ENCODE data around the gene FAM180B.

The FAM180B gene

GRCh38 chr11:47572715-47573255, 13.7 kb upstream of the FAM180B start (continued):
- TF ChIP-seq, protein P1, sequence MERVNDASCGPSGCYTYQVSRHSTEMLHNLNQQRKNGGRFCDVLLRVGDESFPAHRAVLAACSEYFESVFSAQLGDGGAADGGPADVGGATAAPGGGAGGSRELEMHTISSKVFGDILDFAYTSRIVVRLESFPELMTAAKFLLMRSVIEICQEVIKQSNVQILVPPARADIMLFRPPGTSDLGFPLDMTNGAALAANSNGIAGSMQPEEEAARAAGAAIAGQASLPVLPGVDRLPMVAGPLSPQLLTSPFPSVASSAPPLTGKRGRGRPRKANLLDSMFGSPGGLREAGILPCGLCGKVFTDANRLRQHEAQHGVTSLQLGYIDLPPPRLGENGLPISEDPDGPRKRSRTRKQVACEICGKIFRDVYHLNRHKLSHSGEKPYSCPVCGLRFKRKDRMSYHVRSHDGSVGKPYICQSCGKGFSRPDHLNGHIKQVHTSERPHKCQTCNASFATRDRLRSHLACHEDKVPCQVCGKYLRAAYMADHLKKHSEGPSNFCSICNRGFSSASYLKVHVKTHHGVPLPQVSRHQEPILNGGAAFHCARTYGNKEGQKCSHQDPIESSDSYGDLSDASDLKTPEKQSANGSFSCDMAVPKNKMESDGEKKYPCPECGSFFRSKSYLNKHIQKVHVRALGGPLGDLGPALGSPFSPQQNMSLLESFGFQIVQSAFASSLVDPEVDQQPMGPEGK (CRISPR knock-in tag; IDR thresholded peaks at IDR 0.05; ENCODE audit: borderline replicate concordance) = no peak
- TF ChIP-seq, protein P2, sequence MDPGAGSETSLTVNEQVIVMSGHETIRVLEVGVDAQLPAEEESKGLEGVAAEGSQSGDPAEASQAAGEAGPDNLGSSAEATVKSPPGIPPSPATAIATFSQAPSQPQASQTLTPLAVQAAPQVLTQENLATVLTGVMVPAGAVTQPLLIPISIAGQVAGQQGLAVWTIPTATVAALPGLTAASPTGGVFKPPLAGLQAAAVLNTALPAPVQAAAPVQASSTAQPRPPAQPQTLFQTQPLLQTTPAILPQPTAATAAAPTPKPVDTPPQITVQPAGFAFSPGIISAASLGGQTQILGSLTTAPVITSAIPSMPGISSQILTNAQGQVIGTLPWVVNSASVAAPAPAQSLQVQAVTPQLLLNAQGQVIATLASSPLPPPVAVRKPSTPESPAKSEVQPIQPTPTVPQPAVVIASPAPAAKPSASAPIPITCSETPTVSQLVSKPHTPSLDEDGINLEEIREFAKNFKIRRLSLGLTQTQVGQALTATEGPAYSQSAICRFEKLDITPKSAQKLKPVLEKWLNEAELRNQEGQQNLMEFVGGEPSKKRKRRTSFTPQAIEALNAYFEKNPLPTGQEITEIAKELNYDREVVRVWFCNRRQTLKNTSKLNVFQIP (CRISPR knock-in tag; IDR thresholded peaks at IDR 0.05; ENCODE audit: borderline replicate concordance, low read depth) = no peak

DNA sequence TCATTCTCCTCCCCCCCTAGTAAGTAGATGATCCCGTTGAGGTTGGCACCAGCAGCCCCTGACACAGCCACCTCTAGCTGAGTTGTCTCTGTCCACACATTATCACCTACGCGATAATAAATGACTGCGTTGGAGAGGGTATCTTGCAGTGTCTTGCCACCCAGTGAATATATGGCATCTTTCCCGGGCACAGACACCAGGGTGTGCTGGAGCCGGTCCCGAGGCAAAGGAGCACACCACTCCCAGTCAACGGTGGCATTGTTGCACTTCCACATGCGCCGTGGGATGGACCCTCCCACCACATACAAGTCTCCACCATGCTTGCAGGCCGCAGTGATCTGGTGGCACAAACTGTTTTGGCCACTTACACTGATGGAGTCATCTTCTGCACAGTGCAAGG, 13.2 kb upstream of the FAM180B start:
- no peak for ATAC-seq
- TF ChIP-seq, protein P3, sequence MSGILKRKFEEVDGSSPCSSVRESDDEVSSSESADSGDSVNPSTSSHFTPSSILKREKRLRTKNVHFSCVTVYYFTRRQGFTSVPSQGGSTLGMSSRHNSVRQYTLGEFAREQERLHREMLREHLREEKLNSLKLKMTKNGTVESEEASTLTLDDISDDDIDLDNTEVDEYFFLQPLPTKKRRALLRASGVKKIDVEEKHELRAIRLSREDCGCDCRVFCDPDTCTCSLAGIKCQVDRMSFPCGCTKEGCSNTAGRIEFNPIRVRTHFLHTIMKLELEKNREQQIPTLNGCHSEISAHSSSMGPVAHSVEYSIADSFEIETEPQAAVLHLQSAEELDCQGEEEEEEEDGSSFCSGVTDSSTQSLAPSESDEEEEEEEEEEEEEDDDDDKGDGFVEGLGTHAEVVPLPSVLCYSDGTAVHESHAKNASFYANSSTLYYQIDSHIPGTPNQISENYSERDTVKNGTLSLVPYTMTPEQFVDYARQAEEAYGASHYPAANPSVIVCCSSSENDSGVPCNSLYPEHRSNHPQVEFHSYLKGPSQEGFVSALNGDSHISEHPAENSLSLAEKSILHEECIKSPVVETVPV (CRISPR knock-in tag; IDR thresholded peaks at IDR 0.05) = no peak
- no peak for TF ChIP-seq ZNF8 (CRISPR knock-in tag; IDR thresholded peaks at IDR 0.05)
- TF ChIP-seq CSDC2 (CRISPR knock-in tag; IDR thresholded peaks at IDR 0.05) = no peak
- no peak for TF ChIP-seq ARNTL (CRISPR knock-in tag; IDR thresholded peaks at IDR 0.05; ENCODE audit: borderline replicate concordance, low read depth)
- TF ChIP-seq ZNF565 (CRISPR knock-in tag; conservative IDR thresholded peaks at IDR 0.05; ENCODE audit: low read depth) = no peak
- TF ChIP-seq ZFP3 (CRISPR knock-in tag; IDR thresholded peaks at IDR 0.05) = no peak

DNA sequence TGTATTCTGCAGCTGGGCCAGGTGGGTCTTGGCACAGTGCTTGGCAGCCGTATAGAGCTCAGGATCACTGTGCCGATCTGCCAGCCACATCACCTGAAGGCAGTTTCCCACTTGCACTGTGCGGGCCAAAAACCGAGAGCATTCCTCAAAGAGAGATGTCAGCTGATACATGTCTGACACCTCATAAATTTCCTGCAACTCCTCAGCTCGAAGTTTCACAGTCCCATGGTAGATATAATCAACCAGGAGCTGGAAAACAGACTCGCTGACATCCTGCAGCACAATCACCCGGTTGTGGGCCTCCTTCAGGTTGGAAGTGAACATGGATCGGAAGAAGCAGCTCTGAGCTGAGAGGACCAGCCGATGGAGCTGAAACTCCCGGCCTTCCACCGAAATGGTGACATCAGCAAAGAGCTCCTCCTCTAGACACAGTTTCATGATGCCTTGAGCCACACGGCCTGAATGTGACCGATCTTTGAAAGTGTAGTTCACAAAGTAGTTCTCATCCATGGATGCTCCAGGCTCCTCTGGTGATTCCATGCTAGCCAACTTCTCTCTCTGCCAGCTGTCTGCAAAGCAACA, 8.9 kb upstream of the FAM180B start:
- TF ChIP-seq ESRRG (CRISPR knock-in tag; IDR thresholded peaks at IDR 0.05) (no peak), RARB (CRISPR knock-in tag; IDR thresholded peaks at IDR 0.05) (no peak), SNAI2 (CRISPR knock-in tag; IDR thresholded peaks at IDR 0.05) (no peak)
- peak; percentile 12; the same call in 2 of the 3 replicates for ATAC-seq

DNA sequence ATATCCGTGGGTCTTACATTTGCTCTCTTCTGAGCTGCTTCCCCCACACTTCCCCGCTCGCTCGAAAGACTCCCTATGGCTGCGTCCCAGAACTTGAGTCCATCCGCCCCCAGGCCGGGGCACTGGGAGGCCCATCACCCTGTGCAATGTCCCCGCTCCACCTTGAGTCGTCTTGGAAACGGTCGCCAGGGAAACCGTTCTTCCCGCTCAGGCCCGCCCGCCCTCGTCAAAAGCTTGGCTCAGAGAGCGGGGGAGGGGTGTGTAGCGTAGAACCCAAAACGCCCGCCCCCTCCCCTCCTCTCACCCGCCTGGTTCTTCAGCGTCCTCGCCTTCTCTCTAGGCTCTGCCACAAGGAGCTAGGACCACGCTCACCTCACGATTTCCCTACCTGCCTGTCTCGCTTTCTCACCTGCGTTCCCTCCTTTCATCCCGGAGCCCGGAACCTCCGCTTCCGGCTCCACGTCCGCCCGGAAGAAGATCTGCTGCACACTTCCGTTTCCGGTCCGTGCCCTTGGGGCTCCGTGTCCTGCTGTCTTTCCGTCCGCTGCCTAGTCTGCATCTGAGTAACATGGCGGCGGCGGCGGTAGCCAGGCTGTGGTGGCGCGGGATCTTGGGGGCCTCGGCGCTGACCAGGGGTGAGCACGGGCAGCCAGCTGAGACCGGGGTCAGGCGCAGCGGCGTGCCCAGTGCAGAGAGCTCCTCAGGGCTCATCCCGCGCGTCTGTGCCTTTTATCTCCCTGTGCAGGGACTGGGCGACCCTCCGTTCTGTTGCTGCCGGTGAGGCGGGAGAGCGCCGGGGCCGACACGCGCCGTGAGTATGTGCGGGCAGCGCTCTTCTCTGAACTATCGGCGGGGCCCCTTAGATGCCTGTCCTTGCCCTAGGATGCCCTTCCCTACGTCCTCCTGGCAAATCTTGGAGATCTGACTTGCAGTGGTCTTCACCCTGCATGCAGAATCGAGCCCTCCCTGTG, 7.7 kb upstream of the FAM180B start, which contains the start of the genes KBTBD4 and NDUFS3:
Gene KBTBD4 (minus strand): TSS at position 447 of the 971 bp plus-strand sequence. CDS start 19 bp downstream, at position 428.
Gene NDUFS3 (plus strand): TSS at position 551 of the 971 bp plus-strand sequence. CDS start 18 bp downstream, at position 569.
- ATAC-seq = peak; percentile 92
- TF ChIP-seq OSR1 (CRISPR knock-in tag; IDR thresholded peaks at IDR 0.05) (no peak), TSHZ2 (CRISPR knock-in tag; IDR thresholded peaks at IDR 0.05) (0 out of 2 replicates have a peak, but pooled peaks have one; percentile 33)

- TF ChIP-seq, protein P1 (CRISPR knock-in tag; IDR thresholded peaks at IDR 0.05; ENCODE audit: borderline replicate concordance) = no peak
- TF ChIP-seq SNAI2 (CRISPR knock-in tag; IDR thresholded peaks at IDR 0.05) (no peak), ZNF70 (CRISPR knock-in tag; IDR thresholded peaks at IDR 0.05) (no peak), TOX (CRISPR knock-in tag; IDR thresholded peaks at IDR 0.05; ENCODE audit: borderline replicate concordance) (no peak), BACH2 (CRISPR knock-in tag; IDR thresholded peaks at IDR 0.05; ENCODE audit: borderline replicate concordance) (no peak), ESRRG (CRISPR knock-in tag; IDR thresholded peaks at IDR 0.05) (no peak), ZC3H10 (CRISPR knock-in tag; IDR thresholded peaks at IDR 0.05) (no peak), CSDC2 (CRISPR knock-in tag; IDR thresholded peaks at IDR 0.05) (no peak), ISL1 (CRISPR knock-in tag; IDR thresholded peaks at IDR 0.05) (no peak), RARB (CRISPR knock-in tag; IDR thresholded peaks at IDR 0.05) (no peak)
- TF ChIP-seq, protein P3 (CRISPR knock-in tag; IDR thresholded peaks at IDR 0.05) = no peak
- no peak for ATAC-seq
Measured at GRCh38 chr11:47583844-47584243, 2.6 kb upstream of the FAM180B start.

Measured in SK-N-SH treated with all-trans-retinoic acid at 6 μM for 48 hours (cell line).